IgD-negative memory B cell (primary cell): ENCODE results near the gene C6orf62. TPM values are rescaled to one million over a fixed set of nuclear protein-coding genes. Genes with fewer than 3 reads are reported as not detected.
"Not testable (repeated sequence)": the region's sequence is repeated elsewhere in the genome, so short reads cannot be mapped to it uniquely, and the experiment has no call there.

Source experiments
- H3K27ac Mint-ChIP-seq, 3 donors: one replicate each; pipeline ENCODE4 v1.8.0; 2020 to 2022; ENCODE audit warnings: mild to moderate bottlenecking in 3 of 3, mixed read lengths in 3 of 3, moderate library complexity in 1 of 3
- H3K27me3 Mint-ChIP-seq: one replicate; pipeline ENCODE4 v1.8.0; 2021; ENCODE audit warnings: mixed read lengths
- H3K36me3 Mint-ChIP-seq: one replicate; pipeline ENCODE4 v1.8.0; 2020; ENCODE audit warnings: mild to moderate bottlenecking, mixed read lengths
- H3K4me1 Mint-ChIP-seq, 3 donors: one replicate each; pipeline ENCODE4 v1.8.0; 2020 to 2022; ENCODE audit warnings: mixed read lengths in 3 of 3, mild to moderate bottlenecking in 1 of 3
- H3K4me3 Mint-ChIP-seq, 4 donors: one replicate each; pipeline ENCODE4 v1.8.0; 2020 to 2022; ENCODE audit warnings: mild to moderate bottlenecking in 4 of 4, mixed read lengths in 4 of 4, moderate library complexity in 3 of 4
- H3K9me3 Mint-ChIP-seq, 3 donors: one replicate each; pipeline ENCODE4 v1.8.0; 2020 to 2021; ENCODE audit warnings: mixed read lengths in 3 of 3, mild to moderate bottlenecking in 1 of 3
- polyA plus RNA-seq: library from polyadenylated mRNA; unstranded; fragments of 300-500 nt; fragmentation: Illumina TruSeq; gene quantifications from one replicate; pipeline ENCODE4 v1.2.3, GENCODE V29; 2021

C6orf62 gene
- polyA plus RNA-seq, 1 donor from 2014 or later, result 102 TPM

GRCh38 chr6:24752917-24753492 is 34.1 kb upstream of the C6orf62 start:
- peaks cover 8 to 11% (median 9%) of the 10 kb centered on the region in 3 donors for H3K4me1 Mint-ChIP-seq
- peaks cover 2% of the 10 kb centered on the region for H3K36me3 Mint-ChIP-seq
- H3K4me3 Mint-ChIP-seq, result no peak overlapping the region
- H3K9me3 Mint-ChIP-seq, result no peaks in the 10 kb centered on the region
- H3K27ac Mint-ChIP-seq, result no peak overlapping the region
- H3K27me3 Mint-ChIP-seq, result peaks cover 5% of the 10 kb centered on the region

DNA sequence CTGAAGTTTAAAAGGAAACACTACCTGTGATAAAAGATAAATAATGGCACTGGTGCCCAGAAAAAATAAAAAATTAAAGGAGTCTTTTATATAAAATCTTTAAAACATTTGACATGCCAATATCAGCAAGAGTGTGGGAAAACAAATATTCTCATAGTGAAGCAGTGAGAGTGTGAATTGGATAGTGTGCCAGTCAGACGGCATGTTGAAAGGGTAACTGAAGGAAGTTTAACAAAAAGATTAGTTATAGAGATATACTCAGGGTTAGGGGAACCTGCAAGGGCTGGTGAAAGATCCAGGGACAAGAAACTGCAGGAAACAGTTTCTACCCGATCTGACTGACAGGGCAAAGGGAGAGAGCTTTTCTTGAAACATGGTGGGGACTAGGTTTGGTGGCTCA is 33.5 kb upstream of the C6orf62 start:
- H3K9me3 Mint-ChIP-seq, result no peaks in the 10 kb centered on the region
- peaks cover 2% of the 10 kb centered on the region for H3K36me3 Mint-ChIP-seq
- no peak overlapping the region for H3K4me3 Mint-ChIP-seq
- peaks cover 8 to 11% (median 9%) of the 10 kb centered on the region in 3 donors for H3K4me1 Mint-ChIP-seq
- H3K27ac Mint-ChIP-seq, result no peak overlapping the region
- peaks cover 5% of the 10 kb centered on the region for H3K27me3 Mint-ChIP-seq

GRCh38 chr6:24750878-24751277 is 31.9 kb upstream of the C6orf62 start:
- H3K4me1 Mint-ChIP-seq, result peaks cover 9 to 11% (median 9%) of the 10 kb centered on the region in 3 donors
- H3K9me3 Mint-ChIP-seq, H3K36me3 Mint-ChIP-seq, H3K4me3 Mint-ChIP-seq, H3K27me3 Mint-ChIP-seq, H3K27ac Mint-ChIP-seq: not testable (repeated sequence)

- no peak overlapping the region for H3K4me3 Mint-ChIP-seq
- no peaks in the 10 kb centered on the region for H3K9me3 Mint-ChIP-seq
- peaks cover 5% of the 10 kb centered on the region for H3K27me3 Mint-ChIP-seq
- H3K27ac Mint-ChIP-seq, result peak overlapping the region in 2 of 3 donors; percentile 2 to 67
- H3K36me3 Mint-ChIP-seq, result peaks cover 2% of the 10 kb centered on the region
- peaks cover 11 to 13% (median 12%) of the 10 kb centered on the region in 3 donors for H3K4me1 Mint-ChIP-seq
These were observed 30.3 kb upstream of the C6orf62 start for GRCh38 chr6:24749297-24749696.

DNA sequence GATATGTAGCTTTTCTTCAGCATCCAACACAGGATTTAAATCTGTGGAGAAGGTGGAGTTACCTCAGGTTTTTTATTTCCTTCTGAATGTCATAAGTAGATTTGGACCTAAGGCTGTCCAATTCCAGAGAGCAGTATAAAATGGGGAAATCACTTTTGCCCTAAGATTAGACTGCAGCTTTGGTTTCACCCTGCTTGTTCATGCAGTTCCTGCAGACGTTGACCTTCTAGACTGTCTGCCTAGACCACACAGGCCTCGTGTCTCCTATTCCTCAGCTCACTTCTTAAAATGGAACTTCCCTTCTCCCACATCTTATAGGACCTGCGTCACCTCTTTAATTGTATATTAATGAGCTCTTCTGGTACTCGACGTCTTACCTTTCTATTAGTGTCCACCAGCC is 26.0 kb upstream of the C6orf62 start:
- H3K4me3 Mint-ChIP-seq, result no peak overlapping the region
- no peaks in the 10 kb centered on the region for H3K27me3 Mint-ChIP-seq
- H3K9me3 Mint-ChIP-seq, result peaks cover 0 to 5% (median 0%) of the 10 kb centered on the region in 3 donors
- peak overlapping the region in 1 of 3 donors; percentile 2 for H3K27ac Mint-ChIP-seq
- no peaks in the 10 kb centered on the region for H3K36me3 Mint-ChIP-seq
- peaks cover 24 to 27% (median 24%) of the 10 kb centered on the region in 3 donors for H3K4me1 Mint-ChIP-seq

DNA sequence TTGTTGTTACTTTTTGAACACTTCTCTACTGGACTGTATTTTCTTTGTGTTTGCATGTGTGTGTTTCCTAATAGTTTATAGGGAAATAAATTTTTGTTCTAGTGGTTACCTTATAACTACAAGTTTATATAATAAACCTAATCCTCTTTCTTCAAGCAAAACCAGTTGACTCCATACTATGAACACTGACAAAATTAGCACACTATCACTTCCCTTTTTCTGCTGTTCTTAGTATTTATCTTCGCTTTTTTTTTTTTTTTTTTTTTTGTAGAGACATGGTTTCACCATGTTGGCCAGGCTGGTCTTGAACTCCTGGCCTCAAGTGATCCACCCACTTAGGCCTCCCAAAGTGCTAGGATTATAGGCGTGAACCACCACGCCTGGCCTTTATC is 25.0 kb upstream of the C6orf62 start:
- peak overlapping the region in 2 of 4 donors; percentile 63 to 79 for H3K4me3 Mint-ChIP-seq
- no peaks in the 10 kb centered on the region for H3K36me3 Mint-ChIP-seq
- H3K27ac Mint-ChIP-seq, result peak overlapping the region in 2 of 3 donors; percentile 7 to 13
- no peaks in the 10 kb centered on the region for H3K27me3 Mint-ChIP-seq
- H3K4me1 Mint-ChIP-seq, result peaks cover 17 to 21% (median 19%) of the 10 kb centered on the region in 3 donors
- H3K9me3 Mint-ChIP-seq, result peaks cover 0 to 5% (median 0%) of the 10 kb centered on the region in 3 donors

GRCh38 chr6:24743265-24743943 is 24.4 kb upstream of the C6orf62 start:
- Mint-ChIP-seq H3K4me3 (peak overlapping the region in 2 of 4 donors; percentile 63 to 79), H3K27ac (peak overlapping the region in 2 of 3 donors; percentile 7 to 53), H3K9me3 (peaks cover 0 to 5% (median 0%) of the 10 kb centered on the region in 3 donors), H3K27me3 (no peaks in the 10 kb centered on the region), H3K4me1 (peaks cover 13 to 18% (median 17%) of the 10 kb centered on the region in 3 donors), H3K36me3 (no peaks in the 10 kb centered on the region)

DNA sequence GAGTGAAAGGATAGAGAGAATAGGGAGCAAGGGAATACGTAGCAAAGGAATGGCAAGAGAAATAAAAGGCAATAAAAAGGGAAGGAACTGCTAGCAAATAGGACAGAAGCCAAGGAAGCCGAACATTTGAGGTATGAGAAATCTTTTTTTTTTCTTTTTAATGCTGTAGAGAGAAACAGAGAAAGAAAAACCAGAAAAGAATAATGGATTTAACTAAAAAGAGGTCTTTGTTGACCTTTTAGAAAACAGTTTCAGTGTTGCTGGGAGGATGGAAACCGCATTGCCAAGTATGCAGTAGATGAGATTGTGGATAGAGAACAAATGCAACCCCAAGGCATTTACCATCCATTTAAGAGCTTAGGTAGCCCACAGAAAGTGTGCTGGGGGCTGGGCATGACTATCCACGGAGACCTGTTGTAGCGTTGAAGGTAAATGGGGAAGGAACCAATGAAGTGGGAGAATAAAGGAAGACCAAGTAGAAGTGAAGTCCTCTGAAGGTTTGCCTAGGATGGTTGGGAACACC is 23.3 kb upstream of the C6orf62 start:
- peaks cover 13 to 18% (median 17%) of the 10 kb centered on the region in 3 donors for H3K4me1 Mint-ChIP-seq
- H3K36me3 Mint-ChIP-seq, result no peaks in the 10 kb centered on the region
- H3K27ac Mint-ChIP-seq, result no peak overlapping the region
- H3K9me3 Mint-ChIP-seq, result peaks cover 0 to 5% (median 0%) of the 10 kb centered on the region in 3 donors
- H3K4me3 Mint-ChIP-seq, result peak overlapping the region in 2 of 4 donors; percentile 3 to 35
- no peaks in the 10 kb centered on the region for H3K27me3 Mint-ChIP-seq

DNA sequence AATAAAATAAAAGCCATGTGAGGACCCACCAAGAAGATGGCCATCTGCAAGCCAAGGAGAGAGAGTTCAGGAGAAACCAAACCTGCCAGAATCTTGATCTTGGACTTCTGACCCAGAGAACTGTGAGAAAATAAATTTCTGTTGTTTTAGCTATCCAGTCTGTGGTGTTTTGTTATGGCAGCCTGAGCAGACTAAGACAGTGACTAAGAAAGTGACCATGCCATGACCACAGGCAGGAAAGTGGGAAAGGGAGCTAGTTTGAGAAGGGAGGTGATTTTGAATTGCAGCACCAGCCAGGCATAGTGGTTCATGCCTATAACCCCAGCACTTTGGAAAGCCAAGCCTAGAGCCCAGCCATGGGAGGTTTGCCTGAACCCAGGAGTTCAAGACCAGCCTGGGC is 21.9 kb upstream of the C6orf62 start:
- H3K4me3 Mint-ChIP-seq, result no peak overlapping the region
- no peaks in the 10 kb centered on the region for H3K36me3 Mint-ChIP-seq
- peaks cover 0 to 5% (median 0%) of the 10 kb centered on the region in 3 donors for H3K9me3 Mint-ChIP-seq
- H3K27ac Mint-ChIP-seq, result no peak overlapping the region
- H3K4me1 Mint-ChIP-seq, result peaks cover 13 to 18% (median 15%) of the 10 kb centered on the region in 3 donors
- H3K27me3 Mint-ChIP-seq, result no peaks in the 10 kb centered on the region

GRCh38 chr6:24738741-24739140 is 19.8 kb upstream of the C6orf62 start:
- Mint-ChIP-seq H3K4me1 (peaks cover 7 to 9% (median 9%) of the 10 kb centered on the region in 3 donors), H3K36me3 (no peaks in the 10 kb centered on the region), H3K9me3 (peaks cover 0 to 5% (median 0%) of the 10 kb centered on the region in 3 donors), H3K27me3 (peaks cover 2% of the 10 kb centered on the region), H3K4me3 (no peak overlapping the region), H3K27ac (no peak overlapping the region)

GRCh38 chr6:24734710-24735109 is 15.8 kb upstream of the C6orf62 start:
- peaks cover 4 to 18% (median 8%) of the 10 kb centered on the region in 3 donors for H3K9me3 Mint-ChIP-seq

DNA sequence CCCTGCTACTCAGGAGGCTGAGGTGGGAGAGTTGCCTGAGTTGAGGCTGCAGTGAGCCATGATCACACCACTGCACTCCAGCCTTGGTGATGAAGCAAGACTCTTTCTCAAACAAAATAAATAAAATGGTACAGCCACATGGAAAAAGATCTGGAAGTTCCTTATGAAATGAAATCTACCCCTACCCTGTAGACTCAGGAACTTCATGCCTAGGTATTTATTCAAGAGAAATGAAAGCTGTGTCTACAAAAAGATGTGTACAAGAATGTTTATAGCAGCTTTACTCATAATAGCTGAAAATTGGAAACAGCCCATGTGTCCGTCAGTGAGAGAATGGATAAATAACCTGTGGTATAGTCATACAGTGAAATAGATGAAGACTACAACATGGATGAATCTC is 15.2 kb upstream of the C6orf62 start:
- H3K36me3 Mint-ChIP-seq, result peaks cover 5% of the 10 kb centered on the region
- H3K4me3 Mint-ChIP-seq, result no peak overlapping the region
- H3K27me3 Mint-ChIP-seq, result peaks cover 4% of the 10 kb centered on the region
- H3K4me1 Mint-ChIP-seq, result peaks cover 0 to 2% (median 0%) of the 10 kb centered on the region in 3 donors
- no peak overlapping the region for H3K27ac Mint-ChIP-seq
- H3K9me3 Mint-ChIP-seq, result peaks cover 4 to 20% (median 8%) of the 10 kb centered on the region in 3 donors

More at GRCh38 chr6:24734710-24735109, 15.8 kb upstream of the C6orf62 start:
- not testable (repeated sequence) for H3K27ac Mint-ChIP-seq, H3K4me1 Mint-ChIP-seq, H3K27me3 Mint-ChIP-seq, H3K36me3 Mint-ChIP-seq, H3K4me3 Mint-ChIP-seq

DNA sequence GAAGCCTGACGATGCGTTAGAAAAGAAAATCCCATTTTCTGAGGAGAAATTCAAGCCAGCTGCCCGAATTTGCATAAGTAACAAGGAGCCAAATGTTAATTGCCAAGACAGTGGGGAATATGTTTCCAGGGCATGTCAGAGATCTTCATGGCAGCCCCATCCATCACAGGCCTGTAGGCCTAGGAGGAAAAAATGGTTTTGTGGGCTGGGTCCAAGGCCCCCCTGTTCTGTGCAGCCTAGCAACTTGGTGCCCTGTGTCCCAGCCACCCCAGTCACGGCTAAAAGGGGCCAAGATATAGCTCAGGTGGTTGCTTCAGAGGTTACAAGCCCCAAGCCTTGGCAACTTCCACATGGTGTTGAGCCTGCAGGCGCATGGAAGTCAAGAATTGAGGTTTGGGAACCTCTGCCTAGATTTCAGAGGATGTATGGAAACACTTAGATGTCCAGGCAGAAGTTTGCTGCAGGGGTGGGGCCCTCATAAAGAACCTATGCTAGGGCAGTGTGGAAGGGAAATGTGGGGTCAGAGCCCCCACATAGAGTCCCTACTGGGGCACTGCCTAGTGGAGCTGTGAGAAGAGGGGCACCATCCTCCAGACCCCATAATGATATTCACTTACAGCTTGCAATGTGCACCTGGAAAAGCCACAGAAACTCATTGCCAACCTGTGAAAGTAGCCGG is 12.6 kb upstream of the C6orf62 start:
- H3K4me3 Mint-ChIP-seq, H3K36me3 Mint-ChIP-seq, H3K4me1 Mint-ChIP-seq, H3K27ac Mint-ChIP-seq, H3K27me3 Mint-ChIP-seq: not testable (repeated sequence)
- peaks cover 4 to 20% (median 8%) of the 10 kb centered on the region in 3 donors for H3K9me3 Mint-ChIP-seq

DNA sequence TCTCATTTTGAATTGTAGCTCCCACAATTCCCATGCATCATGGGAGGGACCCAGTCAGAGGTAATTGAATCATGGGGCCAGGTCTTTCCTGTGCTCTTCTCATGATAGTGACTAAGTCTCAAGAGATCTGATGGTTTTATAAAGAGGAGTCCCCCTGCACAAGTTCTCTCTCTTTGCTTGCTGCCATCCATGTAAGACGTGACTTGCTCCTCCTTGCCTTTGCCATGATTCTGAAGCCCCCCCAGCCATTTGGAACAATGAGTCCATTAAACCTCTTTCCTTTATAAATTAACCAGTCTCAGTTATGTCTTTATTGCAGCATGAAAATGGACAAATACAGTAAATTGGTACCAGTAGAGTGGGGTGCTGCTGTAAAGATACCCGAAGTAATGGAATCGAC is 11.7 kb upstream of the C6orf62 start:
- not testable (repeated sequence) for H3K36me3 Mint-ChIP-seq, H3K27me3 Mint-ChIP-seq, H3K27ac Mint-ChIP-seq, H3K4me1 Mint-ChIP-seq
- Mint-ChIP-seq H3K4me3 (peak overlapping the region in 1 of 4 donors; percentile 60), H3K9me3 (peaks cover 4 to 20% (median 8%) of the 10 kb centered on the region in 3 donors)

- Mint-ChIP-seq H3K4me3 (peak overlapping the region in 2 of 4 donors; percentile 17 to 65), H3K4me1 (peaks cover 11 to 18% (median 16%) of the 10 kb centered on the region in 3 donors), H3K9me3 (no peaks in the 10 kb centered on the region), H3K27ac (peak overlapping the region in 1 of 3 donors; percentile 56), H3K36me3 (peaks cover 2% of the 10 kb centered on the region), H3K27me3 (peaks cover 4% of the 10 kb centered on the region)
These were observed 4.3 kb upstream of the C6orf62 start for GRCh38 chr6:24723270-24723669.
